NT2/D1 (cell line): Measurements from ENCODE around the gene SPINT3.

ENCODE experiments used
- DNase-seq: peaks from one replicate; pipeline ENCODE4 v3.0.0-alpha.2; 2011; ENCODE audit warnings: low read depth, low spot score
- H3K27me3 ChIP-seq: 2 replicates; pipeline ENCODE4 v1.6.0; 2011; ENCODE audit warnings: mild to moderate bottlenecking; ENCODE audit not compliant: insufficient read length, insufficient read depth
- H3K36me3 ChIP-seq: 2 replicates; pipeline ENCODE4 v1.6.1; 2011; ENCODE audit warnings: mild to moderate bottlenecking, low read length, mixed read lengths; ENCODE audit not compliant: insufficient read depth, insufficient read length
- H3K4me1 ChIP-seq: 2 replicates; pipeline ENCODE4 v1.5.1; 2011; ENCODE audit not compliant: insufficient read depth, insufficient read length
- H3K4me3 ChIP-seq: 2 replicates; pipeline ENCODE4 v1.5.1; 2011; ENCODE audit warnings: low read depth; ENCODE audit not compliant: insufficient read length
- H3K9ac ChIP-seq: 2 replicates; pipeline ENCODE4 v1.6.0; 2011; ENCODE audit warnings: low read depth; ENCODE audit not compliant: insufficient read length
- H3K9me3 ChIP-seq: 2 replicates; pipeline ENCODE4 v1.5.1; 2011; ENCODE audit warnings: mild to moderate bottlenecking, low read length; ENCODE audit not compliant: insufficient read depth
- SUZ12 ChIP-seq: IDR thresholded peaks from 2 replicates; pipeline ENCODE4 v1.6.1; 2011; ENCODE audit not compliant: insufficient read length, insufficient read depth; ENCODE audit errors: extremely low read depth
- YY1 ChIP-seq: IDR thresholded peaks from 2 replicates; pipeline ENCODE4 v1.6.1; 2011; ENCODE audit not compliant: insufficient read length, insufficient read depth
- ZNF274 ChIP-seq: IDR thresholded peaks from 2 replicates; pipeline ENCODE4 v1.6.1; 2011; ENCODE audit warnings: mild to moderate bottlenecking, low read depth, low read length

The SPINT3 gene

GRCh38 chr20:45469336-45470261 lies 45.8 kb downstream of the SPINT3 start, which contains the start of gene WFDC2:
TSS of gene WFDC2 (plus strand) at chr20:45469753. CDS start at chr20:45469782, 29 bp downstream.
- TF ChIP-seq SUZ12, result no peak
- TF ChIP-seq YY1, result no peak
- no peak for TF ChIP-seq ZNF274
- Histone ChIP-seq H3K36me3 (no peaks in the 10 kb centered on the region), H3K27me3 (peaks cover 4% of the 10 kb centered on the region), H3K4me1 (peaks cover 14% of the 10 kb centered on the region), H3K4me3 (peak within 1 kb of the TSS; percentile 86), H3K9me3 (no peaks in the 10 kb centered on the region), H3K9ac (peak within 1 kb of the TSS; percentile 82)
- DNase-seq, result no peak

DNA sequence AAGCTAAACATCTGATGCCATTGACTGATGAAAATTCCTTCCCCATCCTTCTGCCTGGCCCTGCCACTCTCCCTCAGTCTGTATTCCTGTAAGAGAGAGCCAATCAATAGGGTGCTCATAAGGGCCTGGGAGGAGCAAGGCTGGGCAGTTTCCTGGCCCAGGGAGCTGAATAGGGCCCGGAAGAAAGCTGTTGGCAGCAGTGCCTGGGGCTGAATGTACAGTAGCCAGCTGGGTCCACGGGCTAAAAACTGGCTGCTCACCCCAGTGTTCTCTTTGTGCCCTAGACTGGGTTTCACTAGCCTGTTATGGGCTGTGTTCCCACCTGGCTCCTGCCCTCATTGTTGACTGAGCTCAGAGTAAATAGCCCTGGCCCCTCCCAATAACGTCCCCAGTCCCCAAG lies 47.6 kb downstream of the SPINT3 start:
- Histone ChIP-seq H3K4me3 (no peak overlapping the region), H3K27me3 (peaks cover 4% of the 10 kb centered on the region), H3K9ac (no peak overlapping the region), H3K36me3 (no peaks in the 10 kb centered on the region), H3K9me3 (no peaks in the 10 kb centered on the region), H3K4me1 (peaks cover 14% of the 10 kb centered on the region)
- TF ChIP-seq ZNF274 (no peak), SUZ12 (no peak), YY1 (no peak)
- DNase-seq, result no peak

DNA sequence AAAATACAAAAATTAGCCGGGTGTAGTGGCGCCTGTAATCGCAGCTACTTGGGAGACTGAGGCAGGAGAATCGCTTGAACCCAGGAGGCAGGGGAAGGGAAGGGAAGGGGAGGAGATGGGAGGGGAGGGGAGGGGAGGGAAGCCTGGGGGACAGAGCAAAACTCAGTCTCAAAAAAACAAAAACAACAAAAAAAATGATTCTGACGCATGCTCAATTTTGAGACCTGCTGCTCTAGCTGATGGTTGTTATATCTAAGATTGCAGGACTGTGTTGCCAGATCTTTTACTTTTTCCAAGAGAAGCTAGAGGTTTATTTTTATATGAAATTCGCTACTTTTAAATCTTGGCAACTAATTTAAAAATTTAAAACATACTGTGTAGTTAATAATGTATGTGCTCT lies 48.2 kb downstream of the SPINT3 start:
- no peak for DNase-seq

GRCh38 chr20:45465491-45466266 lies 49.7 kb downstream of the SPINT3 start:
- no peak overlapping the region for H3K9ac ChIP-seq
- H3K36me3 ChIP-seq, result no peaks in the 10 kb centered on the region
- no peak for DNase-seq
- peaks cover 8% of the 10 kb centered on the region for H3K4me1 ChIP-seq
- TF ChIP-seq SUZ12 (no peak), YY1 (no peak), ZNF274 (no peak)
- no peaks in the 10 kb centered on the region for H3K27me3 ChIP-seq
- H3K9me3 ChIP-seq, result no peaks in the 10 kb centered on the region
- no peak overlapping the region for H3K4me3 ChIP-seq

More for the DNA sequence above, 48.2 kb downstream of the SPINT3 start:
- TF ChIP-seq SUZ12 (no peak), ZNF274 (no peak), YY1 (no peak)
- peaks cover 14% of the 10 kb centered on the region for H3K4me1 ChIP-seq
- peaks cover 4% of the 10 kb centered on the region for H3K27me3 ChIP-seq
- no peaks in the 10 kb centered on the region for H3K9me3 ChIP-seq
- H3K4me3 ChIP-seq, result no peak overlapping the region
- no peaks in the 10 kb centered on the region for H3K36me3 ChIP-seq
- no peak overlapping the region for H3K9ac ChIP-seq

GRCh38 chr20:45463709-45464108 lies 51.7 kb downstream of the SPINT3 start:
- H3K4me1 ChIP-seq, result peaks cover 5% of the 10 kb centered on the region
- H3K27me3 ChIP-seq, result no peaks in the 10 kb centered on the region
- no peak for DNase-seq
- no peaks in the 10 kb centered on the region for H3K36me3 ChIP-seq
- no peak overlapping the region for H3K4me3 ChIP-seq
- TF ChIP-seq ZNF274, result no peak
- no peak for TF ChIP-seq SUZ12
- no peak for TF ChIP-seq YY1
- H3K9me3 ChIP-seq, result no peaks in the 10 kb centered on the region
- no peak overlapping the region for H3K9ac ChIP-seq

GRCh38 chr20:45462711-45463509 lies 52.5 kb downstream of the SPINT3 start:
- Histone ChIP-seq H3K9me3 (no peaks in the 10 kb centered on the region), H3K4me3 (no peak overlapping the region), H3K9ac (no peak overlapping the region), H3K27me3 (no peaks in the 10 kb centered on the region), H3K36me3 (no peaks in the 10 kb centered on the region), H3K4me1 (peaks cover 3% of the 10 kb centered on the region)
- no peak for TF ChIP-seq SUZ12
- TF ChIP-seq YY1, result no peak
- no peak for TF ChIP-seq ZNF274
- DNase-seq, result no peak
